HepG2 (cell line): Measurements from ENCODE around the gene FBLN5. TPM values are rescaled to one million over a fixed set of nuclear protein-coding genes. Genes with fewer than 3 reads are reported as not detected.

Experiments
- ASH2L ChIP-seq: fragments of 300-600, 200-600 bp; sonication (generic); IDR thresholded peaks from 2 replicates; pipeline ENCODE4 v1.7.0; 2017; ENCODE audit warnings: low read depth, mild to moderate bottlenecking, moderate library complexity, mixed read lengths, low read length; ENCODE audit not compliant: insufficient read length
- ATM ChIP-seq: fragments of 450-650 bp; IDR thresholded peaks from 2 replicates; pipeline ENCODE4 v1.7.1; 2017; ENCODE audit warnings: mild to moderate bottlenecking, borderline replicate concordance
- FOXK2 ChIP-seq: fragments of 450-650 bp; IDR thresholded peaks from 2 replicates; pipeline ENCODE4 v1.6.1; 2016
- KDM4B ChIP-seq: sonication (generic); formaldehyde crosslinking; IDR thresholded peaks from 2 replicates; pipeline ENCODE4 v1.4.0; 2020; ENCODE audit warnings: missing genetic modification reagents
- MED13 ChIP-seq: sonication (generic); formaldehyde crosslinking; IDR thresholded peaks from 2 replicates; pipeline ENCODE4 v1.5.0; 2020; ENCODE audit warnings: missing genetic modification reagents
- MEIS2 ChIP-seq: sonication (generic); formaldehyde crosslinking; IDR thresholded peaks from 2 replicates; pipeline ENCODE4 v1.9.0; 2021; ENCODE audit warnings: mild to moderate bottlenecking, missing genetic modification reagents
- NCOR1 ChIP-seq: fragments of 200-600 bp; sonication (generic); IDR thresholded peaks from 2 replicates; pipeline ENCODE4 v1.7.0; 2017; ENCODE audit warnings: antibody characterized with exemption, low read length, borderline replicate concordance
- THAP7 ChIP-seq: sonication (generic); formaldehyde crosslinking; IDR thresholded peaks from 2 replicates; pipeline ENCODE4 v1.8.1; 2023; ENCODE audit warnings: mild to moderate bottlenecking, missing genetic modification reagents
- TP53 ChIP-seq: sonication (generic); formaldehyde crosslinking; conservative IDR thresholded peaks from 2 replicates; pipeline ENCODE4 v1.4.0; 2020; ENCODE audit warnings: missing genetic modification reagents
- ZNF414 ChIP-seq: sonication (generic); formaldehyde crosslinking; IDR thresholded peaks from 2 replicates; pipeline ENCODE4 v1.5.0; 2020; ENCODE audit warnings: missing genetic modification reagents
- ZNF556 ChIP-seq: sonication (generic); formaldehyde crosslinking; IDR thresholded peaks from 2 replicates; pipeline ENCODE4 v1.4.0; 2020; ENCODE audit warnings: mild to moderate bottlenecking, missing genetic modification reagents, borderline replicate concordance
- ZNF598 ChIP-seq: sonication (generic); formaldehyde crosslinking; IDR thresholded peaks from 2 replicates; pipeline ENCODE4 v1.5.1; 2020; ENCODE audit warnings: mild to moderate bottlenecking, missing genetic modification reagents, borderline replicate concordance
- ZNF609 ChIP-seq: sonication (generic); formaldehyde crosslinking; IDR thresholded peaks from 2 replicates; pipeline ENCODE4 v1.4.0; 2020; ENCODE audit warnings: mild to moderate bottlenecking, missing genetic modification reagents, borderline replicate concordance
- ZNF747 ChIP-seq: sonication (generic); formaldehyde crosslinking; IDR thresholded peaks from 2 replicates; pipeline ENCODE4 v1.8.1; 2023; ENCODE audit warnings: missing genetic modification reagents, mild to moderate bottlenecking, borderline replicate concordance
- ZNF784 ChIP-seq: sonication (generic); formaldehyde crosslinking; IDR thresholded peaks from 2 replicates; pipeline ENCODE4 v1.5.1; 2020; ENCODE audit warnings: missing genetic modification reagents, mild to moderate bottlenecking, borderline replicate concordance
- ZSCAN31 ChIP-seq: sonication (generic); formaldehyde crosslinking; IDR thresholded peaks from 2 replicates; pipeline ENCODE4 v1.5.0; 2020; ENCODE audit warnings: low read depth, mild to moderate bottlenecking, missing genetic modification reagents
- polyA plus RNA-seq, 8 experiments: library from polyadenylated mRNA; depleted of rRNA in 3 of 8; stranded (reverse) in 7 of 8; unstranded in 1 of 8; fragments of >200 nt; fragmentation: Illumina TruSeq in 4 of 8; extraction: Trizol in 4 of 8; gene quantifications; 2 replicates each; pipeline versions ENCODE4 v1.2.1 to v1.2.3, GENCODE V29; 2011 to 2016; ENCODE audit warnings: low read depth in 4 of 8, missing spikeins in 1 of 8, mixed read lengths in 1 of 8; ENCODE audit not compliant: insufficient read depth in 1 of 8
- total RNA-seq, 5 experiments: library from RNA; depleted of rRNA; stranded (reverse); fragments of >200 nt; fragmentation: Illumina TruSeq; extraction: Trizol; gene quantifications; 2 replicates each; pipeline ENCODE4 v1.2.3, GENCODE V29; 2016; ENCODE audit warnings: low read depth in 1 of 5

Gene FBLN5
- total and polyA plus RNA-seq, 2 of the 13 experiments (the other 11 are each of a cell fraction or from before 2014, with no cell fraction given): 0.38 to 0.77 TPM

- TF ChIP-seq ZNF609 (CRISPR knock-in tag) (no peak; the same call in 1 of the 2 replicates), ATM (no peak), ASH2L (peak; percentile 73), ZSCAN31 (CRISPR knock-in tag) (no peak), THAP7 (CRISPR knock-in tag) (no peak), MED13 (CRISPR knock-in tag) (no peak), KDM4B (CRISPR knock-in tag) (no peak), NCOR1 (peak; percentile 92), ZNF556 (CRISPR knock-in tag) (no peak), ZNF784 (CRISPR knock-in tag) (0 out of 2 replicates have a peak, but pooled peaks have one; percentile 41), ZNF414 (peak; percentile 76), ZNF598 (CRISPR knock-in tag) (no peak), MEIS2 (CRISPR knock-in tag) (no peak; the same call in 1 of the 2 replicates), TP53 (CRISPR knock-in tag) (no peak), FOXK2 (no peak), ZNF747 (CRISPR knock-in tag) (no peak)
Observed at GRCh38 chr14:91957876-91958313, 10.4 kb upstream of the FBLN5 start (continued).
